Measurements from ENCODE around the gene GAST. TPM values are rescaled to one million over a fixed set of nuclear protein-coding genes. Genes with fewer than 3 reads are reported as not detected.

Gene GAST
- total and polyA plus RNA-seq, 2 experiments from 2014 or later = not detected

DNA sequence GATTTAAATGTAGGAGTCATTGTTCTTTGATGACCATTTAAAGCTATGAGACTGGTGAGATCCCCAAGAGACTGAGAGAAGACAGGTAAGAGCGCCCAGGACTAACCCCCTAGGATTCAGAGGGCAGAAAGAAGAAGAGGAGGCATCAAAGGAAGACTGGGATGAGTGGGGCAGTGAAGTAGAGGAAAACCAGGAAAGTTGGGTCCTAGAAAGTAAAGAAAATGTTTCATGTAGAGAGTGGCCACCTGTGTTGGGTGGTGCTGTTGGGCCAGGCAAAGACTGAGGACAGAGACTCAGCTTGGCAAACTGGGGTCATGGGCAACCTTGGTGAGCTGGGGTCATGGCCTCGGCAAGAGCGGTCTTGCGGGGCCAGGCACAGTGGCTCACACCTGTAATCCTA is 23.6 kb downstream of the GAST start (continued):
- TF ChIP-seq, protein P1, sequence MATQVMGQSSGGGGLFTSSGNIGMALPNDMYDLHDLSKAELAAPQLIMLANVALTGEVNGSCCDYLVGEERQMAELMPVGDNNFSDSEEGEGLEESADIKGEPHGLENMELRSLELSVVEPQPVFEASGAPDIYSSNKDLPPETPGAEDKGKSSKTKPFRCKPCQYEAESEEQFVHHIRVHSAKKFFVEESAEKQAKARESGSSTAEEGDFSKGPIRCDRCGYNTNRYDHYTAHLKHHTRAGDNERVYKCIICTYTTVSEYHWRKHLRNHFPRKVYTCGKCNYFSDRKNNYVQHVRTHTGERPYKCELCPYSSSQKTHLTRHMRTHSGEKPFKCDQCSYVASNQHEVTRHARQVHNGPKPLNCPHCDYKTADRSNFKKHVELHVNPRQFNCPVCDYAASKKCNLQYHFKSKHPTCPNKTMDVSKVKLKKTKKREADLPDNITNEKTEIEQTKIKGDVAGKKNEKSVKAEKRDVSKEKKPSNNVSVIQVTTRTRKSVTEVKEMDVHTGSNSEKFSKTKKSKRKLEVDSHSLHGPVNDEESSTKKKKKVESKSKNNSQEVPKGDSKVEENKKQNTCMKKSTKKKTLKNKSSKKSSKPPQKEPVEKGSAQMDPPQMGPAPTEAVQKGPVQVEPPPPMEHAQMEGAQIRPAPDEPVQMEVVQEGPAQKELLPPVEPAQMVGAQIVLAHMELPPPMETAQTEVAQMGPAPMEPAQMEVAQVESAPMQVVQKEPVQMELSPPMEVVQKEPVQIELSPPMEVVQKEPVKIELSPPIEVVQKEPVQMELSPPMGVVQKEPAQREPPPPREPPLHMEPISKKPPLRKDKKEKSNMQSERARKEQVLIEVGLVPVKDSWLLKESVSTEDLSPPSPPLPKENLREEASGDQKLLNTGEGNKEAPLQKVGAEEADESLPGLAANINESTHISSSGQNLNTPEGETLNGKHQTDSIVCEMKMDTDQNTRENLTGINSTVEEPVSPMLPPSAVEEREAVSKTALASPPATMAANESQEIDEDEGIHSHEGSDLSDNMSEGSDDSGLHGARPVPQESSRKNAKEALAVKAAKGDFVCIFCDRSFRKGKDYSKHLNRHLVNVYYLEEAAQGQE (IDR thresholded peaks at IDR 0.05; ENCODE audit: unreplicated experiment) = no peak
- TF ChIP-seq POLR2AphosphoS5 (IDR thresholded peaks at IDR 0.05; ENCODE audit: low read depth) = no peak

DNA sequence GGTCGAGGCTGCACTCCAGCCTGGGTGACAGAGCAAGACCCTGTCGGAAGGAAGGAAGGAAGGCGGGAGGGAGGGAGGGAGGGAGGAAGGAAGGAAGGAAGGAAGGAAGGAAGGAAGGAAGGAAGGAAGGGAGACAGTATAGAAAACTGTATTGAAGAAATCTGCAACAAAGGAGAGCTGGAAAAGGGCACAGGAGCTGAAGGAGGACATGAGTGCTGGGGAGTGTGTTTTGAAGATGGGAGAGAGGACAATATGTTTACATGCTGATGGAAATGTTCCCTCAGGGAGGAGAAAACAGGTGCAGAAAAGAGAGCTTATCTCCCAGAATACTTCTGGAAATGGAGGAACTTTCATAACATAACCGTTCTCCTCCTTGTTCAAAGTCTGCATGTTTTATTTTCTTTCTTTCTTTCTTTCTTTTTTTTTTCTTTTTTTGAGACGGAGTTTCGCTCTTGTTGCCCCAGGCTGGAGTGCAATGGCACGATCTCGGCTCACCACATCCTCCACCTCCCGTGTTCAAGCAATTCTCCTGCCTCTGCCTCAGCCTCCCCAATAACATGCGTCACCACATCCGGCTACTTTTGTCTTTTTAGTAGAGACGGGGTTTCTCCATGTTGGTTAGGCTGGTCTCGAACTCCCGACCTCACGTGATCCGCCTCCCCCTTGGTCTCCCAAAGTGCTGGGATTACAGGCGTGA is 25.0 kb downstream of the GAST start:
- no peaks in the 10 kb centered on the region for H3K36me3 ChIP-seq (ENCODE audit: insufficient read depth)
- Mint-ChIP-seq H3K4me3 (no peak overlapping the region), H3K9me3 (no peaks in the 10 kb centered on the region), H3K27me3 (ENCODE audit: insufficient read depth, low read depth, poor library complexity) (peaks cover 58% of the 10 kb centered on the region), H3K4me1 (peaks cover 21% of the 10 kb centered on the region), H3K36me3 (ENCODE audit: low read depth) (peaks cover 2% of the 10 kb centered on the region; the same call in 1 of the 3 replicates), H3K27ac (no peak overlapping the region)
- H3K27ac ChIP-seq (ENCODE audit: low read depth) = no peak overlapping the region
- H3K4me3 ChIP-seq = no peak overlapping the region
- H3K9me2 ChIP-seq (ENCODE audit: insufficient read depth) = no peaks in the 10 kb centered on the region
- H3K4me2 ChIP-seq = no peak overlapping the region
- H3K27me3 ChIP-seq (ENCODE audit: insufficient read depth) = peaks cover 58% of the 10 kb centered on the region
- DNase-seq (ENCODE audit: low spot score) = no peak
- no peaks in the 10 kb centered on the region; the same call in 1 of the 2 replicates for H3F3A ChIP-seq (replicated peaks; ENCODE audit: low read depth)
- H3K4me1 ChIP-seq (ENCODE audit: insufficient read depth) = peaks cover 17% of the 10 kb centered on the region
- H3K79me2 ChIP-seq (replicated peaks; ENCODE audit: insufficient read depth) = no peaks in the 10 kb centered on the region
- no peaks in the 10 kb centered on the region for H4K20me1 ChIP-seq (replicated peaks; ENCODE audit: insufficient read depth)
- no peak overlapping the region for H2AFZ ChIP-seq
- ATAC-seq = no peak
- TF ChIP-seq, protein P2, sequence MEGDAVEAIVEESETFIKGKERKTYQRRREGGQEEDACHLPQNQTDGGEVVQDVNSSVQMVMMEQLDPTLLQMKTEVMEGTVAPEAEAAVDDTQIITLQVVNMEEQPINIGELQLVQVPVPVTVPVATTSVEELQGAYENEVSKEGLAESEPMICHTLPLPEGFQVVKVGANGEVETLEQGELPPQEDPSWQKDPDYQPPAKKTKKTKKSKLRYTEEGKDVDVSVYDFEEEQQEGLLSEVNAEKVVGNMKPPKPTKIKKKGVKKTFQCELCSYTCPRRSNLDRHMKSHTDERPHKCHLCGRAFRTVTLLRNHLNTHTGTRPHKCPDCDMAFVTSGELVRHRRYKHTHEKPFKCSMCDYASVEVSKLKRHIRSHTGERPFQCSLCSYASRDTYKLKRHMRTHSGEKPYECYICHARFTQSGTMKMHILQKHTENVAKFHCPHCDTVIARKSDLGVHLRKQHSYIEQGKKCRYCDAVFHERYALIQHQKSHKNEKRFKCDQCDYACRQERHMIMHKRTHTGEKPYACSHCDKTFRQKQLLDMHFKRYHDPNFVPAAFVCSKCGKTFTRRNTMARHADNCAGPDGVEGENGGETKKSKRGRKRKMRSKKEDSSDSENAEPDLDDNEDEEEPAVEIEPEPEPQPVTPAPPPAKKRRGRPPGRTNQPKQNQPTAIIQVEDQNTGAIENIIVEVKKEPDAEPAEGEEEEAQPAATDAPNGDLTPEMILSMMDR (conservative IDR thresholded peaks at IDR 0.05; ENCODE audit: low read depth in 2 of 2) = no peak
- no peak for TF ChIP-seq STAT1 (IDR thresholded peaks at IDR 0.05; ENCODE audit: unreplicated experiment)
- TF ChIP-seq ZNF331 (CRISPR knock-in tag; IDR thresholded peaks at IDR 0.05; ENCODE audit: low read depth) = no peak
- TF ChIP-seq EZH2phosphoT487 (IDR thresholded peaks at IDR 0.05; ENCODE audit: unreplicated experiment) = no peak
- TF ChIP-seq, protein P1 (IDR thresholded peaks at IDR 0.05; ENCODE audit: unreplicated experiment) = no peak
- no peak for TF ChIP-seq ZNF114 (CRISPR knock-in tag; IDR thresholded peaks at IDR 0.05)
- TF ChIP-seq, protein P3, sequence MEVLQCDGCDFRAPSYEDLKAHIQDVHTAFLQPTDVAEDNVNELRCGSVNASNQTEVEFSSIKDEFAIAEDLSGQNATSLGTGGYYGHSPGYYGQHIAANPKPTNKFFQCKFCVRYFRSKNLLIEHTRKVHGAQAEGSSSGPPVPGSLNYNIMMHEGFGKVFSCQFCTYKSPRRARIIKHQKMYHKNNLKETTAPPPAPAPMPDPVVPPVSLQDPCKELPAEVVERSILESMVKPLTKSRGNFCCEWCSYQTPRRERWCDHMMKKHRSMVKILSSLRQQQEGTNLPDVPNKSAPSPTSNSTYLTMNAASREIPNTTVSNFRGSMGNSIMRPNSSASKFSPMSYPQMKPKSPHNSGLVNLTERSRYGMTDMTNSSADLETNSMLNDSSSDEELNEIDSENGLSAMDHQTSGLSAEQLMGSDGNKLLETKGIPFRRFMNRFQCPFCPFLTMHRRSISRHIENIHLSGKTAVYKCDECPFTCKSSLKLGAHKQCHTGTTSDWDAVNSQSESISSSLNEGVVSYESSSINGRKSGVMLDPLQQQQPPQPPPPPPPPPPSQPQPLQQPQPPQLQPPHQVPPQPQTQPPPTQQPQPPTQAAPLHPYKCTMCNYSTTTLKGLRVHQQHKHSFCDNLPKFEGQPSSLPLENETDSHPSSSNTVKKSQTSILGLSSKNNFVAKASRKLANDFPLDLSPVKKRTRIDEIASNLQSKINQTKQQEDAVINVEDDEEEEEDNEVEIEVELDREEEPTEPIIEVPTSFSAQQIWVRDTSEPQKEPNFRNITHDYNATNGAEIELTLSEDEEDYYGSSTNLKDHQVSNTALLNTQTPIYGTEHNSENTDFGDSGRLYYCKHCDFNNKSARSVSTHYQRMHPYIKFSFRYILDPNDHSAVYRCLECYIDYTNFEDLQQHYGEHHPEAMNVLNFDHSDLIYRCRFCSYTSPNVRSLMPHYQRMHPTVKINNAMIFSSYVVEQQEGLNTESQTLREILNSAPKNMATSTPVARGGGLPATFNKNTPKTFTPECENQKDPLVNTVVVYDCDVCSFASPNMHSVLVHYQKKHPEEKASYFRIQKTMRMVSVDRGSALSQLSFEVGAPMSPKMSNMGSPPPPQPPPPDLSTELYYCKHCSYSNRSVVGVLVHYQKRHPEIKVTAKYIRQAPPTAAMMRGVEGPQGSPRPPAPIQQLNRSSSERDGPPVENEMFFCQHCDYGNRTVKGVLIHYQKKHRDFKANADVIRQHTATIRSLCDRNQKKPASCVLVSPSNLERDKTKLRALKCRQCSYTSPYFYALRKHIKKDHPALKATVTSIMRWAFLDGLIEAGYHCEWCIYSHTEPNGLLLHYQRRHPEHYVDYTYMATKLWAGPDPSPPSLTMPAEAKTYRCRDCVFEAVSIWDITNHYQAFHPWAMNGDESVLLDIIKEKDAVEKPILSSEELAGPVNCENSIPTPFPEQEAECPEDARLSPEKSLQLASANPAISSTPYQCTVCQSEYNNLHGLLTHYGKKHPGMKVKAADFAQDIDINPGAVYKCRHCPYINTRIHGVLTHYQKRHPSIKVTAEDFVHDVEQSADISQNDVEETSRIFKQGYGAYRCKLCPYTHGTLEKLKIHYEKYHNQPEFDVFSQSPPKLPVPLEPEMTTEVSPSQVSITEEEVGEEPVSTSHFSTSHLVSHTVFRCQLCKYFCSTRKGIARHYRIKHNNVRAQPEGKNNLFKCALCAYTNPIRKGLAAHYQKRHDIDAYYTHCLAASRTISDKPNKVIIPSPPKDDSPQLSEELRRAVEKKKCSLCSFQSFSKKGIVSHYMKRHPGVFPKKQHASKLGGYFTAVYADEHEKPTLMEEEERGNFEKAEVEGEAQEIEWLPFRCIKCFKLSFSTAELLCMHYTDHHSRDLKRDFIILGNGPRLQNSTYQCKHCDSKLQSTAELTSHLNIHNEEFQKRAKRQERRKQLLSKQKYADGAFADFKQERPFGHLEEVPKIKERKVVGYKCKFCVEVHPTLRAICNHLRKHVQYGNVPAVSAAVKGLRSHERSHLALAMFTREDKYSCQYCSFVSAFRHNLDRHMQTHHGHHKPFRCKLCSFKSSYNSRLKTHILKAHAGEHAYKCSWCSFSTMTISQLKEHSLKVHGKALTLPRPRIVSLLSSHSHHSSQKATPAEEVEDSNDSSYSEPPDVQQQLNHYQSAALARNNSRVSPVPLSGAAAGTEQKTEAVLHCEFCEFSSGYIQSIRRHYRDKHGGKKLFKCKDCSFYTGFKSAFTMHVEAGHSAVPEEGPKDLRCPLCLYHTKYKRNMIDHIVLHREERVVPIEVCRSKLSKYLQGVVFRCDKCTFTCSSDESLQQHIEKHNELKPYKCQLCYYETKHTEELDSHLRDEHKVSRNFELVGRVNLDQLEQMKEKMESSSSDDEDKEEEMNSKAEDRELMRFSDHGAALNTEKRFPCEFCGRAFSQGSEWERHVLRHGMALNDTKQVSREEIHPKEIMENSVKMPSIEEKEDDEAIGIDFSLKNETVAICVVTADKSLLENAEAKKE (CRISPR knock-in tag; IDR thresholded peaks at IDR 0.05) = no peak

Data from GM23338 (cell line).